Stimulated activated CD4-positive, alpha-beta T cell treated with anti-CD3 and anti-CD28 coated beads, Interleukin-4, amount 100 ng/mL, for 1 hour (primary cell): ENCODE results near the gene REXO4.
"Not testable (repeated sequence)": the region's sequence is repeated elsewhere in the genome, so short reads cannot be mapped to it uniquely, and the experiment has no call there.

Source experiments
- DNase-seq: peaks from one replicate; pipeline ENCODE4 v3.0.0-alpha.2; 2020

Gene REXO4, protein sequence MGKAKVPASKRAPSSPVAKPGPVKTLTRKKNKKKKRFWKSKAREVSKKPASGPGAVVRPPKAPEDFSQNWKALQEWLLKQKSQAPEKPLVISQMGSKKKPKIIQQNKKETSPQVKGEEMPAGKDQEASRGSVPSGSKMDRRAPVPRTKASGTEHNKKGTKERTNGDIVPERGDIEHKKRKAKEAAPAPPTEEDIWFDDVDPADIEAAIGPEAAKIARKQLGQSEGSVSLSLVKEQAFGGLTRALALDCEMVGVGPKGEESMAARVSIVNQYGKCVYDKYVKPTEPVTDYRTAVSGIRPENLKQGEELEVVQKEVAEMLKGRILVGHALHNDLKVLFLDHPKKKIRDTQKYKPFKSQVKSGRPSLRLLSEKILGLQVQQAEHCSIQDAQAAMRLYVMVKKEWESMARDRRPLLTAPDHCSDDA

DNA sequence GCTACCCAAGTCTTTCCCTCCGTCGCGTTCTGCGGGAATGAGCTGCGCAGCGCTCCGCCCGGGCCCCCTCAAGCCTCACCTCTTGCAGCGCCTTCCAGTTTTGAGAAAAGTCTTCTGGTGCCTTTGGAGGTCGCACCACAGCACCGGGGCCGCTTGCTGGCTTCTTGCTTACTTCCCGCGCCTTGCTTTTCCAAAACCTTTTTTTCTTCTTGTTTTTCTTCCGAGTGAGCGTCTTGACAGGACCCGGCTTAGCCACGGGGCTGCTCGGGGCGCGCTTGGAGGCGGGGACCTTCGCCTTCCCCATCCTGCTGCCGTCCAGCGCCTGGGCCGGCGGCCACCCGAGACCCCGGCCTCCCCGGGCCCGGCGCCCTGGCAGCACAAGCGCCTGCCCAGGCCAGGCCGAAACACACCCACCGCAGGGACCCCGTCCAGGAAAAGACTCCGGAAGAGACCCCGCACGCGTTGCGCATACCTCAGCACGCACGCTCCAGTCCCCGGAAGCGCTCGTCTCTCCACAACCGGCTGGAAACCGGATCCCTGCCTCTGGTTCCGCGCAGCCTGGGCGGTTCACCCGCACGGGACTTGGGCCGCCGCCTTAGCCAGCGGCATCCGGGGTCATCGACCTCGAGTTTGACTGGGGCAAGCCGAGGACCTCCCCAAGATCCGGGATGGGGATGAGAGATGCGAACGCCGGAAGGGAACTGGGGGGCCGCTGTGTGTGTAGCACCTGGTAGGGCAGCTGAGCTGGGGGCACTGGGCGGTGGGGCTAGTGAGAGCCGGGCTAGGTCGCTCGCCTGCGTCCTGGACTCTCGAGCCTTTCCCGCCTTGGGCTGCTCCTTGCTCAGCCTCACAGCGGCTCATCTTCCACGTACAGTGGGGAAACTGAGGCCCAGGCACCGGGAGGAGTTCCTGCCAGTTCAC is at the start of gene REXO4:
Gene REXO4 (minus strand): TSS at position 470 of the 921 bp plus-strand sequence. CDS start 166 bp downstream, at position 304.
- DNase-seq = peak; percentile 83

GRCh38 chr9:133467101-133467500 is 49.3 kb upstream of the REXO4 start:
- DNase-seq = no peak

DNA sequence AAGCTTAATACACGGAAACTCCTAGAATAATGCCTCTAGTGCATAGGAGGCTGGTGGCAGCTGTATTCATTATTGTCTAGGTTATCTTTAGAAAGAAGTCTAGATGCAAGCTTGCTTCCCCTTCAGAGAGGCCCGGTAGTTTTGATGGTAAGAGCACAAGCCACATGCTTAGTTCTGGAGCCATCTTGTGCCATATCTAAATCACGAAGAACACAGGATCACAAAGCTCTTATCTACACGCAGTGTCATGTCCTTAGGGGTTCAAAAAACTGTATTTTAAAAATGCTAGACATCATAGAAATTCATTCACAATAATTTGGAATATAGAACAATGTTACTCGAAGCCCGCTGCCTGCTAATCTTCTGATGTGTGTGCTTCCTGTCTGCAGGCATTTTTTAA is 48.2 kb upstream of the REXO4 start:
- no peak for DNase-seq

DNA sequence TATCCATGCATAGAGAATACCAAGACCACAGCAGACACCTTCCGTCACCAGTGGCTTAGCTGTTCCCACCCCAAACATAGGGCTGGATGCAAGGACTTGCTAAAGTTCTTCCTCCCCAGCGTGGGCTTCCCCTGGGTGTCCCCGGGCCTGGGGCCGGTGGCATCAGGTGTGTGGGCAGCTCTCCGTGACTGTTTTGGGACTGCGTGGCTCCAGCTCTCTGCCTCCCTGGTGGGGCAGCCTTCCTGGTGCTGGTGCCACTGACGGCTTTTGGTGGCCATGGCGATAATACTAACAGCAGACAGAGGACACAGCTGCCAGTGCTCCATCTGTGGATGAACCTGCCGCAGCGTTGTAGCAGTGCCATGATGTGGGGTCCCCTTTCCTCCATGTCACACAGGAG is 46.8 kb upstream of the REXO4 start:
- DNase-seq = no peak

DNA sequence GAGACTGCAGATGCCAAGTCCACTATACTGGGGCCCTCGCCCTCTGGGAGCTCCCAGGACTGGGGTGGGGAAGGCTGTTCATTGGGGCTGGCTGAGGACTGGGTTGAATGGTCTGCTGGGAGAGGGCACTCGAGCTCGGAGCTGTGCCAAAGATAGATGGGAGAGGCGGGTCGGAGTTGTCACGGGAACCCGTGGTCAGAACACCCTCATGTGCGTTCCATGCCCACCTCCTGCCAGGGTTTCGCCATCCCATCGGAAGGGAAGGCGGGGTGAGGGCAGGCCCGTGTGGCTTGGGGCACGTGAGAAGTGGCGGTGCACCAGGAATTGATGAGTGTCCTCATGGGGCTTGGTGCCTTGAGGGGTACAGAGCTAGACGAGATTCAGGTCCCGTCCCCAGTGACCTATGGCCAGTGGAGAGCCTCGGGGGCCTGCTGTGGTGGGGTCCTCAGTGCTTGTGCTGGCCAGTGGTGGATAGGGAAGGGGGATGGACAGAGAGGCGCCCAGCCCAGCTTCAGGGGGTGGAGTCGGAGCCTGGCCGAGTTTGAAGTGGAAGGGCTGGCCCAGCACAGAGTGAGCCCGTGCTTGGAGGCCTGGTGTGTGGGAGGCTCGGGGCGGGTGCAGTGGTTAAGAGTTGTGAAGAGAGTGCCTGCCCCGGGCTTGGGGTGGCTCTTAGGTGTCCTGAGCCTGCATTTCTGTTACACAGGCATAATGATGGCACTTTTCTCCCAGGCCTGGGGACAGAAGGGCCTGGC is 46.2 kb upstream of the REXO4 start:
- no peak for DNase-seq

DNA sequence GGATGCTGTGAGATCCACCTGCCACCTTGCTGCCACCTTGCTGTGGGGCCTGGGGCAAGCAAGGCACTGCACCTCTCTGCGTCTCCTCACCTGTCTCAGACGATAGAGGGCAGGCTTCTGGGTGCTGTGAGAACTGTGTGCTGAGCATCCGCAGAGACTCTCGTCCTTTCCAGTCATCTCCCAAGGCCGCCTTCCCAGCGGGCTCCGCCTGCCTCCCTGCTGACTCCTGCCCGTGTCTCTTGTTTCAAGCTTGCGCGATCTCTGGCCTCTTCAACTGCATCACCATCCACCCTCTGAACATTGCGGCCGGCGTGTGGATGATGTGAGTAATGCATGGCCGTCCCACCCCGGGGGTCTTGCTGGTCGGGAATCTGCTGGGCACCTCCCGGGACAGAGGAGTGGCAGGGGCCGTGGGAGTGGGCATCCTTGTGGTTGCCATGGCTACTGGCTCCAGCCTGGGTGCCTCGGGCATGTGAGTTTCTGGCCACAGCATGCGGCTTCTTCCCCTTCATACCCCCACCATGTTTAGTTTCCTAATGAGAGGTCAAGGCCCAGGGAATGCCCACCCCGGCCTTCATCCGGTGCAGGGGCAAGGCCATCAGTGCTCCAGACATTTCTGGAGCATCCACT is 45.5 kb upstream of the REXO4 start:
- no peak for DNase-seq

DNA sequence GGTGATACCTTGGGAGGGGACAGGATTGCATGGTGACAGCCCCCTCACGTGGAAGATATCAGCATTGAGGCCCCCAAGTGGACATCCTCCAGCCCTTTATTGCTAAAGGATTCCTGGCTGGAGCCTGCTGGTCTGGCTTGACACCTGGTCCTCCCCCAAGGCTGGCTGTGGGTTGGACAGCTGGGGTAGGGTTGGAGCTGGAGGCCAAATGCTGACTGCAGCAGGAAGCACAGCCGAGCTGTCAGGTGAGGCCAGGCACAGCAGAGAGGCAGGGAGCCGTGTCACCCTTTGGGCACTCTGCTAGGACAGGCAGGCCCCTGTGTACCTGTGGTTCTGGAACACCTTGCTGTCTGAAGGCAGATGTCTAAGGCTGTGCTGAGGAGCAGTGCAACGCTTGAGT is 44.2 kb upstream of the REXO4 start:
- DNase-seq = no peak

GRCh38 chr9:133460405-133461175 is 42.8 kb upstream of the REXO4 start:
- no peak for DNase-seq

DNA sequence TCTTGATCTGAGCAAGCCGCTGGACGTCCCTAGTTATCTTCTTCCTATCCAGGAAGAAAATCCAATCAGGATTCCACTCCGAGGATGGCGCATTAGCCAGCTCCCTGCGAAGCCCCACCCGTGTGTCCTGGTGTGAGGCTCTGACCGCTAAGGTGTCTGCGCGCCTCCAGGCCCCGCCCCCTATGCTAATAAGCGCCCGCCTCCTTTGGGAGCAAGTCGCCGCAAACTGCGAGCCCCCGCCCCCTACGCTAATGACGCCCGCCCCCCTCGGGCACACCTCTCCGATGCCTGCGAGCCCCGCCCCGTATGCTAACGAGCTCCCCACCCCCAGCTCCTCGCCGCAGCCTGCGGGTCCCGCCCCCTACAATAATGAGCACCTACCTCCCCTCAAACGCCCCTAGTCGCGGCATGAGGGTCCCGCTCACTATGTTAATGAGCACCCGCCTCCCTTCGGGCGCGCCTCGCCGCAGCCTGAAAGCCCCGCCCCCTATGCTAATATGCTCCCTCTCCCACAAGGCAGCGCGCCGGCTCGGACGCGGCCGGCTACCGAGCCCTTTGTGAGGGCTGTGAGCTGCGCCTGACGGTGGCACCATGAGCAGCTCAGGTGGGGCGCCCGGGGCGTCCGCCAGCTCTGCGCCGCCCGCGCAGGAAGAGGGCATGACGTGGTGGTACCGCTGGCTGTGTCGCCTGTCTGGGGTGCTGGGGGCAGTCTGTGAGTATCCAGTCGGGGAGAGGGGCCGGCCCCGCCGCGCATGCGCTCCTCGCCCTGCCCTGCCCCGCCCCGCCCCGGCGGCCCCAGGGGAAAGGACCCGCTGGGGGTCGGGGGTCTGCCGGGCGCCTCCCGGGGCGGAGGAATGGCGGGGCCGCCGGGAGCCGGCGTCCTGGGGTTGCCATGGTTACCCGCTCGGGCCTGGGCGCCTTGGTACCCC is 41.9 kb upstream of the REXO4 start, which contains the start of gene CACFD1:
Gene CACFD1 (plus strand): TSS at position 503 of the 929 bp plus-strand sequence. CDS start 89 bp downstream, at position 592.
- peak; percentile 93 for DNase-seq

DNA sequence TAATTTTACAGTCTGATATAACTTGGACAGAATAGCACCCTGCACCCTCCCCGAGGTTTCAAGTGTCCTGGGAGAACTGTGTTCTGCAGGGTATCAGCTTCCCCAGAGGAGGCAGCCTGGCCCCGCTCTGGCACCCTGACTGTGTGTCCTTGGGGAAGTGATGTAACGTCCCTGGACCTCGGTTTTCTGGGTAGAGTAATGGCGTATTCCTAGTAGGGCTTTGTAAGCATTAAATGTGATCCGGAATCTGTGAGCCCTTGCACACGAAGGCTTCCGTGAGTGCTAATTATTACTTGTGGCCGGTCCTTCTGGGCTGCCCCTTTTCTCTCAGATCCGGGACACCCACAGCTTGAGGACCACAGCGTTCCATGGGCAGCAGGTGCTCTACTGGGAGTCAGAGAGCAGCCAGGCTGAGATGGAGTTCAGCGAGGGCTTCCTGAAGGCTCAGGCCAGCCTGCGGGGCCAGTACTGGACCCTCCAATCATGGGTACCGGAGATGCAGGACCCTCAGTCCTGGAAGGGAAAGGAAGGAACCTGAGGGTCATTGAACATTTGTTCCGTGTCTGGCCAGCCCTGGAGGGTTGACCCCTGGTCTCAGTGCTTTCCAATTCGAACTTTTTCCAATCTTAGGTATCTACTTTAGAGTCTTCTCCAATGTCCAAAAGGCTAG is 41.0 kb upstream of the REXO4 start:
- no peak for DNase-seq

- DNase-seq = no peak
Observed at GRCh38 chr9:133457748-133458147, 39.9 kb upstream of the REXO4 start.

GRCh38 chr9:133457233-133457632 is 39.4 kb upstream of the REXO4 start:
- no peak for DNase-seq

GRCh38 chr9:133456409-133456808 is 38.6 kb upstream of the REXO4 start:
- DNase-seq = no peak

DNA sequence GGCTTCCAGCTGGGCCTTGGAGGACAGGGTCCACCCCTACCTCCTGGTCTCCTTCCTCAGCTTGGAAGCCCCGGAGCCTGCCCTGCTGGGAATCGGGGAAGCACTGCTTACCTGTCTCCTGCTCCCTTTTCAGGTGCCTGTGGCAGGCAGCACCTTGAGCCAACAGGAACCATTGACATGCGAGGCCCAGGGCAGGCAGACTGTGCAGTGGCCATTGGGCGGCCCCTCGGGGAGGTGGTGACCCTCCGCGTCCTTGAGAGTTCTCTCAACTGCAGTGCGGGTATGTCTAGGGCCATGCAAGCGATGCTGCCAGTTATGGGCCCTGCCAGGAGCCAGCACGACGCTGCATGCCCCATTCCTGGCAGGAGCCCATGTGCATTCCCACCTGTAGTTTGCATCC is 38.1 kb upstream of the REXO4 start:
- DNase-seq = no peak

DNA sequence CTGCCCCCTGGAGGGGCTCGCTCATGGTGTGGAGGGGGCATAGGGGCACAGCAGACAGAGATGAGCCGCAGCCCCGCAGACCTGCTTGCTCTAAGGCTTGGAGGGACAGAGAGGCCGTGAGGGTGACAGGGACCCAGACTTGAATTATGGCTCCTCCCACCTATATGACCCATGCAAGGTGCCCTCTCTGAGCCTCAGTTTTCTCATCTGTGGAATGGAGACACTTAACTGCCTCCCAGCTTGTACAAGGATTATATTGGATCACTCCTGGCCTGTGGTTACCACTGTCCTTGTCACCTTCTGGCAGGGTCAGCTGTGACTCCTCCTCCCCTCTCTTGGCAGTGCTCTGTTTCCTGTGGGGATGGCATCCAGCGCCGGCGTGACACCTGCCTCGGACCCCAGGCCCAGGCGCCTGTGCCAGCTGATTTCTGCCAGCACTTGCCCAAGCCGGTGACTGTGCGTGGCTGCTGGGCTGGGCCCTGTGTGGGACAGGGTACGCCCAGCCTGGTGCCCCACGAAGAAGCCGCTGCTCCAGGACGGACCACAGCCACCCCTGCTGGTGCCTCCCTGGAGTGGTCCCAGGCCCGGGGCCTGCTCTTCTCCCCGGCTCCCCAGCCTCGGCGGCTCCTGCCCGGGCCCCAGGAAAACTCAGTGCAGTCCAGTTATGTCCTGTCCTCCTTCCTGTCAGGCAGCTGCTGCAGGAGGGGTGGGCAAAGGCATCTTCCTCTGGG is 37.3 kb upstream of the REXO4 start:
- DNase-seq = no peak

DNA sequence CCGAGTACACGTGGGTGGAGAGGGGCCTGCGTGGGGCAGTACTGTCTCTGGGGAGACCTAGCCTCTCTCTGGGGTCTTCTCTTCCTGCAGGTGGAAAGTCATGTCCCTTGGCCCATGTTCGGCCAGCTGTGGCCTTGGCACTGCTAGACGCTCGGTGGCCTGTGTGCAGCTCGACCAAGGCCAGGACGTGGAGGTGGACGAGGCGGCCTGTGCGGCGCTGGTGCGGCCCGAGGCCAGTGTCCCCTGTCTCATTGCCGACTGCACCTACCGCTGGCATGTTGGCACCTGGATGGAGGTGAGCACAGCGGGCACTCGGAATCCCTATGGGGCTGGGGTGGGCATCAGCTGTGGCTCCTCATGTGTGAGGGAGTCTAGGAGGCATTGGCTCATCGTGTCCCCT is 36.5 kb upstream of the REXO4 start:
- DNase-seq = no peak

GRCh38 chr9:133453651-133454050 is 35.8 kb upstream of the REXO4 start:
- no peak for DNase-seq

GRCh38 chr9:133452562-133452961 is 34.8 kb upstream of the REXO4 start:
- DNase-seq = no peak

GRCh38 chr9:133451865-133452264 is 34.1 kb upstream of the REXO4 start:
- not testable (repeated sequence) for DNase-seq
